ENCODE results near the gene ADORA1.
A peak's percentile ranks its signal among the peaks of the same experiment; 100 is the strongest.

The ADORA1 gene

DNA sequence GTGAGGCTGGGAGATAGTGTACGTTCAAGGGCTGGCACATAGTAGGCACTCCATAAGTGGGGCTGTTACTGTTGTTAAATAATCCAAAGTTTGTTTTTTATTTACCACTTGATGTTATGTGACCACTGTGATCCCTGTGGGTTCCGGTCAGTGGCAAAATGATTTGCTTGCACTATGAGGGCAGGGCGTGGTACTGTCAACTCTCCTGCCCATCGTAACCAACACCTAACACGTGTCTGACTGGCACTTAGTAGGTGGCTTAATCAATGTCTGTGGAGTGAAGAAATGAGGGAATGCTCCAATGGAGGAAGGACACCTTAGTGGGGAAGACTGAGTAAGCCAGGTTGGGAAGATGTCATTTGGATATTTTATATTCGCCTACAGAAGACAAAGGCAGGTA, 14.6 kb downstream of the ADORA1 start:
- TF ChIP-seq, protein P1, sequence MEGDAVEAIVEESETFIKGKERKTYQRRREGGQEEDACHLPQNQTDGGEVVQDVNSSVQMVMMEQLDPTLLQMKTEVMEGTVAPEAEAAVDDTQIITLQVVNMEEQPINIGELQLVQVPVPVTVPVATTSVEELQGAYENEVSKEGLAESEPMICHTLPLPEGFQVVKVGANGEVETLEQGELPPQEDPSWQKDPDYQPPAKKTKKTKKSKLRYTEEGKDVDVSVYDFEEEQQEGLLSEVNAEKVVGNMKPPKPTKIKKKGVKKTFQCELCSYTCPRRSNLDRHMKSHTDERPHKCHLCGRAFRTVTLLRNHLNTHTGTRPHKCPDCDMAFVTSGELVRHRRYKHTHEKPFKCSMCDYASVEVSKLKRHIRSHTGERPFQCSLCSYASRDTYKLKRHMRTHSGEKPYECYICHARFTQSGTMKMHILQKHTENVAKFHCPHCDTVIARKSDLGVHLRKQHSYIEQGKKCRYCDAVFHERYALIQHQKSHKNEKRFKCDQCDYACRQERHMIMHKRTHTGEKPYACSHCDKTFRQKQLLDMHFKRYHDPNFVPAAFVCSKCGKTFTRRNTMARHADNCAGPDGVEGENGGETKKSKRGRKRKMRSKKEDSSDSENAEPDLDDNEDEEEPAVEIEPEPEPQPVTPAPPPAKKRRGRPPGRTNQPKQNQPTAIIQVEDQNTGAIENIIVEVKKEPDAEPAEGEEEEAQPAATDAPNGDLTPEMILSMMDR (IDR thresholded peaks at IDR 0.05; ENCODE audit: low read depth, low read length) = no peak
- DNase-seq (ENCODE audit: low read depth in 2 of 2) = no peak
- H3K4me3 ChIP-seq (replicated peaks in 1 of 2; ENCODE audit: low read depth in 2 of 2, low read length in 2 of 2) = no peak overlapping the region

DNA sequence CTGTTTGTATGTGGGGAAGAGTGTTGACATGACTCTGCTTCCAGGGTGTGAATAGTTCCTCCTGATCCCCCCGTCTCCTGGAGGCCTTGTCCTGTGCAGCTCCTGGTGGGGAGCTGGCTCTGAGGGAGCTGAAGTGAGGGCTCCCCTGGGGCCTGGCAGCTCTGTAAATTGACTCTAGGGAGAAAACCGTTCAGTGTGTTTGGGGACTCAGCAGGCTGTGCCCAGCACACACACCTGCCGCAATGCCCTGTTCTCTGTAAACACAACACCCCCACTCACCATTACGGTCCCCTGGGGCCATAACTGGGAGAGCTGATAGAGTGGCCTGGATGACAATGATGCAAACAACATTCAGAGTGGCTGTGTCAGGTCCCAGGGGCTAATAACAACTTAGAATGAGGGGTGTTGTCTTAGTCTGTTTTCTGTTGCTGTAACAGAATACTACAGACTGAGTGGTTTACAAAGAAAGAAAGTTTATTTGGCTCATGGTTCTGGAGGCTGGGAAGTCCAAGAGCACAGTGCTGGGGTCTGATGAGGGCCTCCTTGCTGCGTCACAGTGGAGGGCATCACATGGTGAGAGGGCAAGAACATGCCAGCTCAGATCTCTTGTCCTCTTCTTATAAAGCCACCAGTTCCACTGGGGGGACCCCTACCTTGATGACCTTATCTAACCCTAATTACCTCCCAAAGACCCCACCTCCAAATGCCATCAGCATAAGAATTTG, 15.3 kb downstream of the ADORA1 start:
- TF ChIP-seq, protein P1 (IDR thresholded peaks at IDR 0.05; ENCODE audit: low read depth, low read length) = no peak
- DNase-seq (ENCODE audit: low read depth in 2 of 2) = no peak
- no peak overlapping the region for H3K4me3 ChIP-seq (replicated peaks in 1 of 2; ENCODE audit: low read depth in 2 of 2, low read length in 2 of 2)

DNA sequence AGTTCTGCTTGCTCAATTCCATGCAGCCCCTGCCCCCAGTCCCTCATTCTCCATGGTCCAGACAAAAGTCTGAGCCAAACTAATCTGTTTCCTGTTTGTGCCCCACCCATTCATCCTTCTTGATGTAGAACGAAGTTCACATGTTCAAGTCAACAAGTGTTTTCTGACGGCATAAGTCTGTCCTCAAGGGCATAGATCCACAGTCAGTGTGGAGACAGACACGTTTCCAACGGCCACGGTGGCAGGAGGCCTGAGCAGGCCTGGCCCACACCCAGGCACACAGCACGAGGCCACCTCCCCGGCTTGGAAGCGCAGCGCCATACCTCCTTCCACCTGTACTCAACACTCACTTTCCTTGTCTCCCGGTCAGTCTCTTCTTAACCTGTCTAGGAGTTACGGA, 16.1 kb downstream of the ADORA1 start:
- H3K4me3 ChIP-seq (replicated peaks in 1 of 2; ENCODE audit: low read depth in 2 of 2, low read length in 2 of 2) = no peak overlapping the region
- peak in 1 of 2 donors; percentile 32 for DNase-seq (ENCODE audit: low read depth in 2 of 2)
- TF ChIP-seq, protein P1 (IDR thresholded peaks at IDR 0.05; ENCODE audit: low read depth, low read length) = no peak

DNA sequence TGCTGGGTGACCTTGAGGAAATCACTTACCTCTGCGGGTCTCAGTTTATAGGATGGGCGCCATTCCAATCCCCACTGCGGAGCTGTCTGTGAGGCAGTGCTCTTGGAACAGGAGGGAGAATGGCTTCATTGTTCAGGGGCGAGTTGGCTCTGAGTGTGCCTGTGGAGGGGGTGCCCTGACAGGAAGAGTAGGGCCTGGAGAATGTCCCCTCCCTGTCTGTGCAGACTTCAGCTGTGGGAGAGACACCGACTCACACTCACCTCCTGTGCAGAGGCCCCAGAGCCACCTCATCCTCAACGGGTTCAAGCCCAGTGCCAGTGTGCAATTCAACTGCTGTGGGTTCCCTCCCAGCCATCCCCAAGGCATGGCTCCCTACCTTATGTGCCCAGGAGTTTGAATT, 17.1 kb downstream of the ADORA1 start:
- no peak overlapping the region for H3K4me3 ChIP-seq (replicated peaks in 1 of 2; ENCODE audit: low read depth in 2 of 2, low read length in 2 of 2)
- peak in 1 of 2 donors; percentile 8 for DNase-seq (ENCODE audit: low read depth in 2 of 2)
- TF ChIP-seq, protein P1 (IDR thresholded peaks at IDR 0.05; ENCODE audit: low read depth, low read length) = no peak

DNA sequence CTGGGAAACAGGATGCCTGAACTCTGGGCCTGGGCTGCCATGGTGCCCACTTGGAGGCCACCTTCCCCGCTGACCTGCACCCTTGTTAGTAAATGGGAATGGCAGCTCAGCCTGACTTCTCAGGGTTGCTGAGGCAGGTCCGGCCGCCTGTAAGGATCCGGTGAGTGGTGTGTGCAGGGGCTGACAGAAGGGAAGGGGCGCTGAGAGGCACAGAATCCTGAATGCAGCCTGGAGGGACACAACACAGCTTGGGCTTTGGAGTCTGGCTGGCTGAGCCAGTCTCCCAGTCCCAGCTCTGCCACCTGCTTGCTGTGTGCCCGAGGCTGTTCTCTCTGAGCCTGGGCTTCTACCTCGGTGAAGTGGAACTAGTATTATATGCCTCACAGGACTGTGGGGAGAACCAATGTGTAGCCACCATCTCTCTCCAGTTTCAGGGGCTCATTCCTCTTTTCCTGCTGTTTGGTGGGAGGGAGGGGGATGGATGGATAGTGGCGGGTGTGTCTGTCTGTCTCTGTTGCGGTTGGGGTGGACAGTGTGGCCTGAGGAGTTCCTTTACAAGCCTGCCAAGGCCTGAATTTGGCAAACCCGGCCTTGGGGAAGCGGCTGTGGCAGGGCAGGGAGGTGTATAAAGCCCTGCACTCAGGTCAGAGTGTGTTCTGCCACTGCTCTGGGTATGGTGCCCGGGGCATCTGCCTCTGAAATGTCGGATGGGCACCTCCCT, 18.0 kb downstream of the ADORA1 start:
- no peak overlapping the region for H3K4me3 ChIP-seq (replicated peaks in 1 of 2; ENCODE audit: low read depth in 2 of 2, low read length in 2 of 2)
- TF ChIP-seq, protein P1 (IDR thresholded peaks at IDR 0.05; ENCODE audit: low read depth, low read length) = no peak
- no peak for DNase-seq (ENCODE audit: low read depth in 2 of 2)

DNA sequence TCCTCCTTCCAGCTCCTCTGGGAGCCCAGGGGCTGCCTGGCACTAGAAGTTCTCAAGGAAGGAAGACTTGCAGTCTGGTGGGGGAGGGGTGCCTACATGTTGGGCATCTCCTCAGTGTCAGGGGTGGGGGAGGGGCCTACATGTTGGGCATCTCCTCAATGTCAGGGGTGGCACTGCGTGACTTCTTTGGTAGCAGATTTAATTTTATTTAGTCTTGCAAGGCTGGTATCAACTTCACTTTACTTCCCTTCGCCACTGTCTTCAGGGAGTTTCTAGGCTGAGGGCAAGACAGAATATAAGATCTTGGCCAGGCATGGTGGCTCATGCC, 18.5 kb downstream of the ADORA1 start:
- TF ChIP-seq, protein P1 (IDR thresholded peaks at IDR 0.05; ENCODE audit: low read depth, low read length) = no peak
- no peak overlapping the region for H3K4me3 ChIP-seq (replicated peaks in 1 of 2; ENCODE audit: low read depth in 2 of 2, low read length in 2 of 2)
- DNase-seq (ENCODE audit: low read depth in 2 of 2) = no peak

All from cardiac fibroblast (primary cell).